Endothelial cell of umbilical vein (primary cell): ENCODE data around the gene DHCR7. TPM values are rescaled to one million over a fixed set of nuclear protein-coding genes. Genes with fewer than 3 reads are reported as not detected.

Experiments
- BruUV-seq: library from RNA; stranded (reverse); fragments of 400-500 nt; replicated peaks from 2 replicates; lab custom pipeline; 2021; lab: Mats Ljungman, UMichigan
- CTCF ChIA-PET: fragments of 300-600, 350-600 bp; sonication (Branson Sonifier 250); formaldehyde crosslinking; loops from one replicate; lab custom pipeline; 2021; ENCODE audit warnings: antibody characterized with exemption, inconsistent platforms; lab: Charles Lee
- POLR2A ChIA-PET: fragments of 300-600, 350-600 bp; sonication (Branson Sonifier 250); formaldehyde crosslinking; loops from one replicate; lab custom pipeline; 2021; ENCODE audit warnings: antibody characterized with exemption, inconsistent platforms; lab: Charles Lee
- DNase-seq: peaks from one replicate; pipeline ENCODE4 v3.0.0-alpha.2; 2011; ENCODE audit warnings: low read depth, low spot score
- FAIRE-seq: peaks from 2 replicates; lab custom pipeline; 2011; peaks lifted over from hg19 to GRCh38; lab: Jason Lieb, UNC
- H2AFZ ChIP-seq: 2 replicates; pipeline ENCODE4 v1.6.0; 2012; ENCODE audit warnings: low read depth, low read length, control low read depth, inconsistent platforms
- H3K27ac ChIP-seq: 2 replicates; pipeline ENCODE4 v1.5.1; 2011; ENCODE audit warnings: low read depth, mild to moderate bottlenecking, control low read depth, low read length, moderate library complexity; ENCODE audit not compliant: insufficient read depth
- H3K27me3 ChIP-seq, 2 experiments: 2 replicates each; pipeline versions ENCODE4 v1.6.0 to v1.6.1; 2011; ENCODE audit warnings: low read length in 2 of 2, mixed read lengths in 1 of 2; ENCODE audit not compliant: control insufficient read depth in 2 of 2, insufficient read depth in 2 of 2
- H3K36me3 ChIP-seq, 2 experiments: 2 replicates in 1 of 2; 3 replicates in 1 of 2; pipeline ENCODE4 v1.5.1; 2011; ENCODE audit warnings: low read length in 2 of 2, mild to moderate bottlenecking in 1 of 2, moderate library complexity in 1 of 2; ENCODE audit not compliant: control insufficient read depth in 2 of 2, insufficient read depth in 2 of 2; ENCODE audit errors: extremely low read depth in 1 of 2
- H3K4me1 ChIP-seq: 3 replicates; pipeline ENCODE4 v1.5.1; 2011; ENCODE audit warnings: mild to moderate bottlenecking, low read length; ENCODE audit not compliant: control insufficient read depth, insufficient read depth; ENCODE audit errors: extremely low read depth
- H3K4me2 ChIP-seq: 2 replicates; pipeline ENCODE4 v1.6.1; 2011; ENCODE audit warnings: low read length, control low read depth, mixed read lengths; ENCODE audit not compliant: insufficient read depth
- H3K4me3 ChIP-seq, 3 experiments: fragments of 200-600 bp in 1 of 3; sonication (generic), shearing (Covaris generic) in 1 of 3; replicated peaks in 1 of 3; 2 replicates each; pipeline ENCODE4 v1.5.1; 2011 to 2016; ENCODE audit warnings: control low read depth in 3 of 3, low read length in 3 of 3, mild to moderate bottlenecking in 2 of 3, inconsistent platforms in 1 of 3, low read depth in 1 of 3, moderate library complexity in 1 of 3; ENCODE audit not compliant: insufficient read depth in 1 of 3
- H3K79me2 ChIP-seq: 2 replicates; pipeline ENCODE4 v1.6.0; 2012; ENCODE audit warnings: low read length, inconsistent platforms; ENCODE audit not compliant: control insufficient read depth, insufficient read depth
- H3K9ac ChIP-seq: replicated peaks from 2 replicates; pipeline ENCODE3; 2011; ENCODE audit warnings: low read length, control low read depth; ENCODE audit not compliant: insufficient read depth; ENCODE audit errors: extremely low read depth
- H3K9me1 ChIP-seq: replicated peaks from 3 replicates; pipeline ENCODE4 v1.6.0; 2011; ENCODE audit warnings: mild to moderate bottlenecking, low read length; ENCODE audit not compliant: control insufficient read depth, insufficient read depth; ENCODE audit errors: extremely low read depth
- H3K9me3 ChIP-seq: replicated peaks from 2 replicates; pipeline ENCODE4 v1.5.1; 2012; ENCODE audit warnings: low read length, inconsistent platforms; ENCODE audit not compliant: control insufficient read depth, insufficient read depth
- H4K20me1 ChIP-seq: replicated peaks from 2 replicates; pipeline ENCODE3; 2011; ENCODE audit warnings: mild to moderate bottlenecking, low read length; ENCODE audit not compliant: control insufficient read depth, insufficient read depth; ENCODE audit errors: extremely low read depth
- CTCF ChIP-seq, 2 donors: IDR thresholded peaks; 1 replicate in 1 of 2; 2 replicates in 1 of 2; pipeline ENCODE4 v1.5.1; 2011; ENCODE audit warnings: low read length in 2 of 2, mild to moderate bottlenecking in 2 of 2, moderate library complexity in 2 of 2, control low read depth in 1 of 2, inconsistent platforms in 1 of 2, low read depth in 1 of 2; ENCODE audit not compliant: insufficient read depth in 1 of 2; ENCODE audit errors: extremely low read depth in 1 of 2
- EZH2 ChIP-seq: IDR thresholded peaks from 2 replicates; pipeline ENCODE4 v1.6.1; 2012; ENCODE audit warnings: borderline replicate concordance, low read depth, mild to moderate bottlenecking, moderate library complexity, low read length, inconsistent platforms; ENCODE audit not compliant: severe bottlenecking
- FOS ChIP-seq: IDR thresholded peaks from 2 replicates; pipeline ENCODE4 v1.6.1; 2011; ENCODE audit warnings: mild to moderate bottlenecking, low read length, moderate library complexity, borderline replicate concordance; ENCODE audit not compliant: insufficient read depth
- GATA2 ChIP-seq: IDR thresholded peaks from 2 replicates; pipeline ENCODE4 v1.7.0; 2011; ENCODE audit warnings: low read depth, mild to moderate bottlenecking, moderate library complexity, mixed read lengths, low read length; ENCODE audit not compliant: insufficient read length, insufficient read depth
- JUN ChIP-seq: IDR thresholded peaks from 2 replicates; pipeline ENCODE4 v1.6.1; 2011; ENCODE audit warnings: borderline replicate concordance, low read depth; ENCODE audit not compliant: insufficient read length, insufficient read depth
- MAX ChIP-seq: IDR thresholded peaks from 2 replicates; pipeline ENCODE4 v1.6.1; 2011; ENCODE audit not compliant: insufficient read depth, insufficient read length
- MYC ChIP-seq: IDR thresholded peaks from one replicate; pipeline ENCODE4 v1.6.1; 2011; ENCODE audit warnings: mild to moderate bottlenecking, low read depth, low read length
- POLR2A ChIP-seq: IDR thresholded peaks from 2 replicates; pipeline ENCODE4 v1.6.1; 2012; ENCODE audit warnings: low read depth, mild to moderate bottlenecking, control low read depth, low read length
- POLR2AphosphoS5 ChIP-seq: IDR thresholded peaks from 2 replicates; pipeline ENCODE4 v1.6.1; 2012; ENCODE audit warnings: low read depth, mild to moderate bottlenecking, control low read depth, low read length, moderate library complexity; ENCODE audit not compliant: insufficient read depth
- dilution Hi-C: fragments of 300-500 bp; cut with MboI; formaldehyde crosslinking; loops from one replicate; pipeline ENCODE4 v1.15.0; 2019; ENCODE audit warnings: low sequenced_read_pairs; ENCODE audit not compliant: extremely low pct_ligation_motif_present
- intact Hi-C: fragments of 100-400 bp; cut with micrococcal nuclease; formaldehyde crosslinking; loops from one replicate; pipeline ENCODE4 v1.10.0; 2022
- polyA plus RNA-seq, 4 experiments: library from polyadenylated mRNA; depleted of rRNA in 3 of 4; stranded (reverse) in 3 of 4; unstranded in 1 of 4; fragments of >200 nt; gene quantifications; 2 replicates each; pipeline versions ENCODE4 v1.2.1 to v1.2.3, GENCODE V29; 2011 to 2012; ENCODE audit warnings: missing spikeins in 1 of 4
- total RNA-seq: library from RNA; stranded (reverse); gene quantifications from 2 replicates; pipeline ENCODE4 v1.2.3, GENCODE V29; 2021

DHCR7 gene
- total and polyA plus RNA-seq, 2 donors (not counting 3 experiments of a cell fraction or from before 2014, with no cell fraction given): 171 to 175 TPM

- POLR2A ChIA-PET: no interaction called here
- no TSS peak for BruUV-seq
- no peak overlapping the region for H3K4me3 ChIP-seq
- no peak for TF ChIP-seq FOS
- TF ChIP-seq POLR2A: no peak
- TF ChIP-seq CTCF (IDR thresholded peaks at IDR 0.05; ENCODE audit: extremely low read depth in 1 of 2, insufficient read depth in 1 of 2, low read depth in 1 of 2, low read length in 2 of 2): no peak
- TF ChIP-seq EZH2: no peak
- no peak for TF ChIP-seq MAX
- no peak for TF ChIP-seq GATA2
- TF ChIP-seq MYC: no peak
- no peak for TF ChIP-seq POLR2AphosphoS5
- no peak for TF ChIP-seq JUN
- H3K9me3 ChIP-seq: no peaks in the 10 kb centered on the region
- no peaks in the 10 kb centered on the region for H3K4me1 ChIP-seq
- H2AFZ ChIP-seq: no peak overlapping the region
- H3K9ac ChIP-seq: no peak overlapping the region
- dilution Hi-C loops: no loop called here
- H3K4me2 ChIP-seq: no peak overlapping the region
- CTCF ChIA-PET: no interaction called here
- H3K79me2 ChIP-seq: no peaks in the 10 kb centered on the region
- no peaks in the 10 kb centered on the region for H3K9me1 ChIP-seq
- no peak for FAIRE-seq
- H3K36me3 ChIP-seq: no peaks in the 10 kb centered on the region
- H3K27me3 ChIP-seq: no peaks in the 10 kb centered on the region
- DNase-seq: no peak
- intact Hi-C loops: no loop called here
- no peaks in the 10 kb centered on the region for H4K20me1 ChIP-seq
- H3K27ac ChIP-seq: no peak overlapping the region
Observed at GRCh38 chr11:71397961-71398360, 50.2 kb downstream of the DHCR7 start.
